Neural cell (in vitro differentiated cells): Measurements from ENCODE around the gene TMPRSS11A. TPM values are rescaled to one million over a fixed set of nuclear protein-coding genes. Genes with fewer than 3 reads are reported as not detected.

Experiments
- H2AFZ ChIP-seq: fragments of 200-600, 300-800 bp; sonication (generic), shearing (Covaris generic); 2 replicates; pipeline ENCODE4 v1.6.0; 2014; ENCODE audit warnings: low read depth, mild to moderate bottlenecking, antibody characterized with exemption, low read length, moderate library complexity
- H3F3A ChIP-seq: fragments of 200-600 bp; shearing (Covaris generic); 2 replicates; pipeline ENCODE4 v1.6.1; 2016; ENCODE audit warnings: mild to moderate bottlenecking, moderate library complexity, mixed read lengths, antibody characterized with exemption, low read length; ENCODE audit not compliant: insufficient read depth, poor library complexity, severe bottlenecking
- H3K27ac ChIP-seq: fragments of 200-600, 300-800 bp; sonication (generic), shearing (Covaris generic); 2 replicates; pipeline ENCODE4 v1.5.1; 2014; ENCODE audit warnings: mild to moderate bottlenecking, low read length, moderate library complexity
- H3K27me3 ChIP-seq: fragments of 300-800, 200-600 bp; sonication (generic), shearing (Covaris generic); 2 replicates; pipeline ENCODE4 v1.6.0; 2014; ENCODE audit warnings: mild to moderate bottlenecking, low read depth, low read length, moderate library complexity; ENCODE audit not compliant: insufficient read depth
- H3K36me3 ChIP-seq: fragments of 300-800, 200-600 bp; sonication (generic), shearing (Covaris generic); 2 replicates; pipeline ENCODE4 v1.5.1; 2014; ENCODE audit warnings: mild to moderate bottlenecking, antibody characterized with exemption, low read length, moderate library complexity; ENCODE audit not compliant: insufficient read depth
- H3K4me2 ChIP-seq: fragments of 300-800, 200-600 bp; sonication (generic), shearing (Covaris generic); 2 replicates; pipeline ENCODE4 v1.6.0; 2014; ENCODE audit warnings: mild to moderate bottlenecking, low read length
- H3K4me3 ChIP-seq: fragments of 300-800, 200-600 bp; sonication (generic), shearing (Covaris generic); 2 replicates; pipeline ENCODE4 v1.5.1; 2014; ENCODE audit warnings: mild to moderate bottlenecking, low read length, moderate library complexity
- H3K79me2 ChIP-seq: fragments of 200-600 bp; shearing (Covaris generic); replicated peaks from 2 replicates; pipeline ENCODE4 v1.6.0; 2014; ENCODE audit warnings: mild to moderate bottlenecking, low read length, moderate library complexity; ENCODE audit not compliant: insufficient read depth
- H3K9ac ChIP-seq: fragments of 300-800, 200-600 bp; sonication (generic), shearing (Covaris generic); 2 replicates; pipeline ENCODE4 v1.6.1; 2016; ENCODE audit warnings: mild to moderate bottlenecking, low read length, mixed read lengths
- H3K9me2 ChIP-seq: fragments of 200-600 bp; shearing (Covaris generic); 2 replicates; pipeline ENCODE4 v1.6.1; 2016; ENCODE audit warnings: mild to moderate bottlenecking, low read length, mixed read lengths; ENCODE audit not compliant: insufficient read depth
- H3K9me3 ChIP-seq: fragments of 200-600, 300-800 bp; sonication (generic), shearing (Covaris generic); 2 replicates; pipeline ENCODE4 v1.6.1; 2016; ENCODE audit warnings: mild to moderate bottlenecking, mixed run types, low read length, moderate library complexity, mixed read lengths
- H4K20me1 ChIP-seq: fragments of 200-600 bp; shearing (Covaris generic); 2 replicates; pipeline ENCODE4 v1.6.1; 2016; ENCODE audit warnings: mild to moderate bottlenecking, mixed run types; ENCODE audit not compliant: insufficient read depth
- CTCF ChIP-seq: fragments of 450-650 bp; IDR thresholded peaks from 2 replicates; pipeline ENCODE4 v1.5.1; 2014; ENCODE audit warnings: antibody characterized with exemption, mild to moderate bottlenecking, moderate library complexity; ENCODE audit not compliant: poor library complexity, severe bottlenecking
- EP300 ChIP-seq: fragments of 450-650 bp; conservative IDR thresholded peaks from 2 replicates; pipeline ENCODE4 v1.6.1; 2014; ENCODE audit warnings: antibody characterized with exemption, mild to moderate bottlenecking, moderate library complexity; ENCODE audit not compliant: poor library complexity, severe bottlenecking
- EZH2 ChIP-seq: fragments of 200-600, 300-800 bp; shearing (Covaris generic), sonication (generic); IDR thresholded peaks from 2 replicates; pipeline ENCODE4 v1.6.1; 2014; ENCODE audit warnings: antibody characterized with exemption, low read length, borderline replicate concordance, mild to moderate bottlenecking; ENCODE audit not compliant: insufficient read depth, poor library complexity, severe bottlenecking
- MXI1 ChIP-seq: fragments of 450-650 bp; conservative IDR thresholded peaks from 2 replicates; pipeline ENCODE4 v1.6.1; 2014; ENCODE audit warnings: antibody characterized with exemption, mild to moderate bottlenecking; ENCODE audit not compliant: poor library complexity, severe bottlenecking
- POLR2AphosphoS5 ChIP-seq: IDR thresholded peaks from 2 replicates; pipeline ENCODE4 v1.6.1; 2012
- RAD21 ChIP-seq: fragments of 450-650 bp; conservative IDR thresholded peaks from 2 replicates; pipeline ENCODE4 v1.6.1; 2014; ENCODE audit warnings: antibody characterized with exemption, mild to moderate bottlenecking, moderate library complexity
- REST ChIP-seq: IDR thresholded peaks from 2 replicates; pipeline ENCODE4 v1.6.1; 2012; ENCODE audit warnings: borderline replicate concordance
- SMC3 ChIP-seq: fragments of 450-650 bp; conservative IDR thresholded peaks from 2 replicates; pipeline ENCODE4 v1.6.1; 2014; ENCODE audit warnings: antibody characterized with exemption, mild to moderate bottlenecking, moderate library complexity; ENCODE audit not compliant: poor library complexity
- TAF1 ChIP-seq: IDR thresholded peaks from 2 replicates; pipeline ENCODE4 v1.6.1; 2012; ENCODE audit warnings: low read depth
- polyA plus RNA-seq: library from polyadenylated mRNA; depleted of rRNA; stranded (reverse); fragments of >200 nt; gene quantifications from 2 replicates; pipeline ENCODE4 v1.2.3, GENCODE V29; 2014

Gene TMPRSS11A
- polyA plus RNA-seq, 1 donor from 2014 or later: not detected

- Histone ChIP-seq H3K9me3 (no peaks in the 10 kb centered on the region), H3K27me3 (no peaks in the 10 kb centered on the region), H4K20me1 (no peaks in the 10 kb centered on the region), H3F3A (no peaks in the 10 kb centered on the region), H3K36me3 (no peaks in the 10 kb centered on the region), H3K9ac (no peak overlapping the region), H3K9me2 (no peaks in the 10 kb centered on the region), H3K4me3 (no peak overlapping the region), H2AFZ (no peak overlapping the region), H3K4me2 (no peak overlapping the region), H3K27ac (no peak overlapping the region), H3K79me2 (no peaks in the 10 kb centered on the region)
- TF ChIP-seq POLR2AphosphoS5: no peak
- TF ChIP-seq MXI1: no peak
- TF ChIP-seq RAD21: no peak
- TF ChIP-seq TAF1: no peak
- no peak for TF ChIP-seq CTCF
- TF ChIP-seq EZH2: no peak
- no peak for TF ChIP-seq REST
- no peak for TF ChIP-seq EP300
- TF ChIP-seq SMC3: no peak
Observed at GRCh38 chr4:67983333-67983732, 20.0 kb upstream of the TMPRSS11A start.

- Histone ChIP-seq H3K79me2 (no peaks in the 10 kb centered on the region), H3K9me3 (no peaks in the 10 kb centered on the region), H3K27ac (no peak overlapping the region), H3K27me3 (no peaks in the 10 kb centered on the region), H3K9me2 (no peaks in the 10 kb centered on the region), H4K20me1 (no peaks in the 10 kb centered on the region), H3F3A (no peaks in the 10 kb centered on the region), H2AFZ (no peak overlapping the region), H3K4me3 (no peak overlapping the region), H3K36me3 (no peaks in the 10 kb centered on the region), H3K4me2 (no peak overlapping the region), H3K9ac (no peak overlapping the region)
- no peak for TF ChIP-seq MXI1
- no peak for TF ChIP-seq SMC3
- TF ChIP-seq RAD21: no peak
- no peak for TF ChIP-seq EZH2
- no peak for TF ChIP-seq EP300
Observed at GRCh38 chr4:67980512-67980911, 17.2 kb upstream of the TMPRSS11A start.

- H3K79me2 ChIP-seq: no peaks in the 10 kb centered on the region
- H3K4me2 ChIP-seq: no peak overlapping the region
- H3K9ac ChIP-seq: no peak overlapping the region
- H3K4me3 ChIP-seq: no peak overlapping the region
- H3K36me3 ChIP-seq: no peaks in the 10 kb centered on the region
- TF ChIP-seq REST (no peak), MXI1 (no peak), TAF1 (no peak), EP300 (no peak), RAD21 (no peak), SMC3 (no peak)
- H4K20me1 ChIP-seq: no peaks in the 10 kb centered on the region
- H3F3A ChIP-seq: no peaks in the 10 kb centered on the region
- H3K9me2 ChIP-seq: no peaks in the 10 kb centered on the region
- no peak overlapping the region for H2AFZ ChIP-seq
- H3K27me3 ChIP-seq: no peaks in the 10 kb centered on the region
- peaks cover 3% of the 10 kb centered on the region for H3K9me3 ChIP-seq
- H3K27ac ChIP-seq: no peak overlapping the region
Observed at GRCh38 chr4:67973608-67974007, 10.3 kb upstream of the TMPRSS11A start.
